ENCODE data around the gene SLC4A2. TPM values are rescaled to one million over a fixed set of nuclear protein-coding genes. Genes with fewer than 3 reads are reported as not detected.

Gene SLC4A2
- total and polyA plus RNA-seq, 4 donors = 27.5 to 98.8 (median 72.6) TPM

GRCh38 chr7:151114151-151115090 lies 55.0 kb downstream of the SLC4A2 start:
- no peaks in the 10 kb centered on the region for H3K9me3 ChIP-seq (ENCODE audit: control insufficient read depth in 4 of 4, low read length in 3 of 4)
- no peak for DNase-seq (ENCODE audit: low spot score)
- TF ChIP-seq GABPA (IDR thresholded peaks at IDR 0.05 in 1 of 2, conservative IDR thresholded peaks at IDR 0.05 in 1 of 2) (no peak), REST (IDR thresholded peaks at IDR 0.05) (no peak), FOXA2 (IDR thresholded peaks at IDR 0.05) (no peak)
- peak overlapping the region in 1 of 3 donors; percentile 34 for H3K4me3 ChIP-seq (ENCODE audit: low read depth in 1 of 3, low read length in 3 of 3)
- H3K4me1 ChIP-seq (ENCODE audit: control insufficient read depth in 4 of 4, insufficient read depth in 4 of 4, low read length in 3 of 4) = peaks cover 0 to 6% (median 2%) of the 10 kb centered on the region in 4 donors
- H3K36me3 ChIP-seq (ENCODE audit: control insufficient read depth in 4 of 4, insufficient read depth in 3 of 4, low read depth in 1 of 4, low read length in 3 of 4) = peaks cover 3 to 18% (median 10%) of the 10 kb centered on the region in 4 donors
- no peak overlapping the region for H3K27ac ChIP-seq (ENCODE audit: low read depth in 1 of 2, low read length in 2 of 2)
- 61% methylated on average over 101 of the region's 101 CpGs for WGBS
- no peak overlapping the region for H3K9ac ChIP-seq (ENCODE audit: low read depth in 1 of 2, low read length in 2 of 2)
- no peaks in the 10 kb centered on the region for H3K27me3 ChIP-seq (ENCODE audit: control insufficient read depth in 4 of 4, insufficient read depth in 4 of 4, low read length in 3 of 4)

DNA sequence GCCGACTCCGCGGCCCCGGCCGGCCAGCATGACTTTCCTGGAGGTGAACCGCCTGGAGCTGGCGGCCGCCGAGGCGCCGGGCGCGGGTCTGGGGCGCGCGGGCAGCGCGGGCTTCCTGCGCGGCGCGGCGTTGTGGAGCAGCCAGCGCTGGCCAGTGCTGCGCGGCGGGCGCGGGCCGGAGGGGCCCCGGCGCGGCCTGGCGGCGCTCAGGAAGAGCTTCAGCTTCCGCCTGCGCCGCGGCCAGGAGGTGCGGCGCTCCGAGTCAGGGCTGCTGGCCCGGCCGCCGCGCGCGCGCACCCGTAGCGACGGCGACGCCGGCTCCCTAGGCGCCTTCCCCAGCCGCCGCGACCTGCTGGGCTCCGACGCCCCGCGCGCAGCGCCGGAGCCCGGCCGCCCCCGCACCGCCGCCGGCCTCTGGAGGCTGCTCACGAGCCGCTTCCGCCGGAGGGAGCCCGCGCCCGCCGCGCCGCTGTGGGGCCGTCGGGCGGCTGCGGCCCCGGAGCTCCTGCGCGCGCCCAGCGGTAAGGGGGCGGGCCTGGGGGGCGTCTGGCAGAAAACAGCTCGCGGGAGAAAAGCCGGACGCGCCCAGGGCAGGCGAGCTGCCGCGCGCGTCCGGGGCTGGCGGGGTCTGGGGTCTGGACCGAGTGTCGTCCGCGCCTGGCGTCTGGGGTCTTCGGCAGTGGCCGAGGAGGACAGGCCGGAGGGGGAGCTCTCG lies 55.9 kb downstream of the SLC4A2 start:
- Histone ChIP-seq H3K4me3 (ENCODE audit: low read depth in 1 of 3, low read length in 3 of 3) (peak overlapping the region in 1 of 3 donors; percentile 34), H3K9ac (ENCODE audit: low read depth in 1 of 2, low read length in 2 of 2) (no peak overlapping the region), H3K27me3 (ENCODE audit: control insufficient read depth in 4 of 4, insufficient read depth in 4 of 4, low read length in 3 of 4) (no peaks in the 10 kb centered on the region), H3K9me3 (ENCODE audit: control insufficient read depth in 4 of 4, low read length in 3 of 4) (no peaks in the 10 kb centered on the region), H3K27ac (ENCODE audit: low read depth in 1 of 2, low read length in 2 of 2) (no peak overlapping the region), H3K36me3 (ENCODE audit: control insufficient read depth in 4 of 4, insufficient read depth in 3 of 4, low read depth in 1 of 4, low read length in 3 of 4) (peaks cover 5 to 24% (median 12%) of the 10 kb centered on the region in 4 donors), H3K4me1 (ENCODE audit: control insufficient read depth in 4 of 4, insufficient read depth in 4 of 4, low read length in 3 of 4) (peaks cover 0 to 6% (median 2%) of the 10 kb centered on the region in 4 donors)
- DNase-seq (ENCODE audit: low spot score) = no peak
- TF ChIP-seq FOXA2 (IDR thresholded peaks at IDR 0.05) = no peak
- WGBS = 50% methylated on average over 114 of the region's 114 CpGs

- no peak overlapping the region for H3K4me3 ChIP-seq (ENCODE audit: low read depth in 1 of 3, low read length in 3 of 3)
- H3K36me3 ChIP-seq (ENCODE audit: control insufficient read depth in 4 of 4, insufficient read depth in 3 of 4, low read depth in 1 of 4, low read length in 3 of 4) = peaks cover 5 to 30% (median 12%) of the 10 kb centered on the region in 4 donors
- H3K4me1 ChIP-seq (ENCODE audit: control insufficient read depth in 4 of 4, insufficient read depth in 4 of 4, low read length in 3 of 4) = peaks cover 0 to 2% (median under 1%) of the 10 kb centered on the region in 4 donors
- H3K27ac ChIP-seq (ENCODE audit: low read depth in 1 of 2, low read length in 2 of 2) = no peak overlapping the region
- 82% methylated on average over 14 of the region's 14 CpGs for WGBS
- no peaks in the 10 kb centered on the region for H3K27me3 ChIP-seq (ENCODE audit: control insufficient read depth in 4 of 4, insufficient read depth in 4 of 4, low read length in 3 of 4)
- TF ChIP-seq SP1 (IDR thresholded peaks at IDR 0.05) (no peak), HNF4A (conservative IDR thresholded peaks at IDR 0.05) (no peak), HNF4G (IDR thresholded peaks at IDR 0.05) (no peak)
- DNase-seq (ENCODE audit: low spot score) = no peak
- no peak overlapping the region for H3K9ac ChIP-seq (ENCODE audit: low read depth in 1 of 2, low read length in 2 of 2)
- H3K9me3 ChIP-seq (ENCODE audit: control insufficient read depth in 4 of 4, low read length in 3 of 4) = no peaks in the 10 kb centered on the region
Observed at GRCh38 chr7:151115836-151116418, 56.5 kb downstream of the SLC4A2 start.
